PC-3 (cell line): ENCODE data around the gene HBP1. TPM values are rescaled to one million over a fixed set of nuclear protein-coding genes. Genes with fewer than 3 reads are reported as not detected.

Experiments
- ATAC-seq: fragments of 200-7000 bp; cut with Tn5 transposase; 2 replicates; pipeline ENCODE4 v1.9.1; 2020; ENCODE audit warnings: mild to moderate bottlenecking, moderate library complexity
- BruUV-seq: library from RNA; stranded (reverse); fragments of 400-500 nt; replicated peaks from 2 replicates; lab custom pipeline; 2021; lab: Mats Ljungman, UMichigan
- CTCF ChIA-PET: fragments of 300-600 bp; sonication (Branson Sonifier 250); formaldehyde crosslinking; loops from one replicate; lab custom pipeline; 2022; ENCODE audit warnings: antibody characterized with exemption; lab: Charles Lee
- POLR2A ChIA-PET: fragments of 300-600 bp; sonication (Branson Sonifier 250); formaldehyde crosslinking; loops from one replicate; lab custom pipeline; 2022; ENCODE audit warnings: antibody characterized with exemption; ENCODE audit not compliant: unreplicated experiment; lab: Charles Lee
- DNase-seq: peaks from one replicate; pipeline ENCODE4 v3.0.0-alpha.2; 2015
- H2AFZ ChIP-seq: fragments of 300-600 bp; sonication (generic); 2 replicates; pipeline ENCODE4 v1.6.0; 2016; ENCODE audit warnings: antibody characterized with exemption, low read length
- H3F3A ChIP-seq: fragments of 300-600 bp; sonication (generic); one replicate; pipeline ENCODE4 v1.6.0; 2017; ENCODE audit warnings: antibody characterized with exemption, low read length, control low read depth, mild to moderate bottlenecking; ENCODE audit not compliant: unreplicated experiment
- H3K27ac ChIP-seq: fragments of 300-600 bp; sonication (generic); 2 replicates; pipeline ENCODE4 v1.5.1; 2016; ENCODE audit warnings: mild to moderate bottlenecking, low read length
- H3K27me3 ChIP-seq: fragments of 300-600 bp; sonication (generic); 2 replicates; pipeline ENCODE4 v1.6.1; 2016; ENCODE audit warnings: low read length, mixed read lengths
- H3K36me3 ChIP-seq: fragments of 300-600 bp; sonication (generic); 2 replicates; pipeline ENCODE4 v1.6.1; 2016; ENCODE audit warnings: low read depth, mixed run types, low read length, mixed read lengths
- H3K4me1 ChIP-seq: fragments of 300-600 bp; sonication (generic); 2 replicates; pipeline ENCODE4 v1.5.1; 2016; ENCODE audit warnings: low read length; ENCODE audit not compliant: insufficient read depth
- H3K4me2 ChIP-seq: fragments of 300-600 bp; sonication (generic); 2 replicates; pipeline ENCODE4 v1.6.0; 2016; ENCODE audit warnings: low read length
- H3K4me3 ChIP-seq: fragments of 300-600 bp; sonication (generic); 2 replicates; pipeline ENCODE4 v1.5.1; 2016; ENCODE audit warnings: mild to moderate bottlenecking, low read length, mixed read lengths
- H3K79me2 ChIP-seq: fragments of 300-600 bp; sonication (generic); 2 replicates; pipeline ENCODE4 v1.6.1; 2017; ENCODE audit warnings: low read length, mixed read lengths
- H3K9ac ChIP-seq: fragments of 300-600 bp; sonication (generic); 2 replicates; pipeline ENCODE4 v1.6.0; 2016; ENCODE audit warnings: mild to moderate bottlenecking, low read length
- H3K9me2 ChIP-seq: fragments of 300-600 bp; sonication (generic); replicated peaks from 2 replicates; pipeline ENCODE4 v1.6.1; 2016; ENCODE audit warnings: mixed run types, low read length, mixed read lengths
- H3K9me3 ChIP-seq: fragments of 300-600 bp; sonication (generic); 2 replicates; pipeline ENCODE4 v1.6.1; 2016; ENCODE audit warnings: low read length, mixed read lengths
- H4K20me1 ChIP-seq: fragments of 300-600 bp; sonication (generic); 2 replicates; pipeline ENCODE4 v1.6.1; 2016; ENCODE audit warnings: low read length, mixed read lengths
- CTCF ChIP-seq: fragments of 300-600 bp; sonication (generic); conservative IDR thresholded peaks from 2 replicates; pipeline ENCODE4 v1.5.1; 2017; ENCODE audit warnings: antibody characterized with exemption, low read depth, mild to moderate bottlenecking, low read length
- EZH2 ChIP-seq: fragments of 300-600 bp; sonication (generic); IDR thresholded peaks from one replicate; pipeline ENCODE4 v1.6.1; 2017; ENCODE audit warnings: antibody characterized with exemption, mild to moderate bottlenecking, low read length; ENCODE audit not compliant: unreplicated experiment
- EZH2phosphoT487 ChIP-seq: fragments of 300-600 bp; sonication (generic); IDR thresholded peaks from 2 replicates; pipeline ENCODE4 v1.6.1; 2018; ENCODE audit warnings: mild to moderate bottlenecking, antibody characterized with exemption, low read length, borderline replicate concordance
- intact Hi-C: fragments of 100-400 bp; cut with micrococcal nuclease; formaldehyde crosslinking; loops from 2 replicates; pipeline ENCODE4 v1.9.0; 2023
- total RNA-seq: library from RNA; depleted of rRNA; stranded (reverse); fragments of >200 nt; gene quantifications from 2 replicates; pipeline ENCODE4 v1.2.3, GENCODE V29; 2014

The HBP1 gene
- total RNA-seq, 1 experiment from 2014 or later, result 13.0 TPM

- DNase-seq (peak; percentile 59), ATAC-seq (no peak)
- no TSS peak for BruUV-seq
- H3F3A ChIP-seq, result peaks cover 8% of the 10 kb centered on the region
- no peaks in the 10 kb centered on the region for H4K20me1 ChIP-seq
- POLR2A ChIA-PET, result interaction anchor here (0.6 kb wide), 1 partner anchor 1245 kb away, joined by 3 read pairs; no protein-coding TSS in a partner anchor
- no peaks in the 10 kb centered on the region for H3K9me3 ChIP-seq
- CTCF ChIA-PET, result no interaction called here
- no peaks in the 10 kb centered on the region for H3K36me3 ChIP-seq
- intact Hi-C loops, result no loop called here
- H3K9me2 ChIP-seq, result no peaks in the 10 kb centered on the region
- H3K9ac ChIP-seq, result no peak overlapping the region
- no peaks in the 10 kb centered on the region for H3K27me3 ChIP-seq
- no peak overlapping the region for H2AFZ ChIP-seq
- no peaks in the 10 kb centered on the region for H3K79me2 ChIP-seq
- TF ChIP-seq CTCF (no peak), EZH2 (no peak), EZH2phosphoT487 (no peak)
- H3K4me1 ChIP-seq, result peaks cover 52% of the 10 kb centered on the region
- H3K4me2 ChIP-seq, result no peak overlapping the region
- no peak overlapping the region for H3K4me3 ChIP-seq
- H3K27ac ChIP-seq, result peak overlapping the region; percentile 87
These were observed 59.5 kb downstream of the HBP1 start for GRCh38 chr7:107228291-107228690.

- CTCF ChIA-PET, result interaction anchor here (0.6 kb wide), 1 partner anchor 1027 kb away, joined by 3 read pairs; no protein-coding TSS in a partner anchor
- Histone ChIP-seq H4K20me1 (no peaks in the 10 kb centered on the region), H3K36me3 (no peaks in the 10 kb centered on the region), H3K9me2 (no peaks in the 10 kb centered on the region), H3F3A (peaks cover 8% of the 10 kb centered on the region), H2AFZ (no peak overlapping the region), H3K27ac (peak overlapping the region; percentile 87), H3K4me1 (peaks cover 72% of the 10 kb centered on the region), H3K4me2 (peak overlapping the region; percentile 72), H3K4me3 (no peak overlapping the region), H3K79me2 (no peaks in the 10 kb centered on the region), H3K9me3 (no peaks in the 10 kb centered on the region), H3K9ac (peak overlapping the region; percentile 28; the same call in 1 of the 2 replicates), H3K27me3 (no peaks in the 10 kb centered on the region)
- intact Hi-C loops, result loop anchor here (5.0 kb wide), 1 partner anchor 97 kb away; no protein-coding TSS in a partner anchor
- BruUV-seq, result no TSS peak
- POLR2A ChIA-PET, result interaction anchor here (0.6 to 0.7 kb wide), 3 partner anchors 9 to 142 kb away, joined by 5 read pairs; no protein-coding TSS in a partner anchor
- no peak for TF ChIP-seq EZH2phosphoT487
- no peak for TF ChIP-seq CTCF
- TF ChIP-seq EZH2, result no peak
- DNase-seq (peak; percentile 90), ATAC-seq (peak; percentile 52)
These were observed 61.5 kb downstream of the HBP1 start for GRCh38 chr7:107230334-107230733.

GRCh38 chr7:107232568-107233090 lies 63.8 kb downstream of the HBP1 start:
- peaks cover 78% of the 10 kb centered on the region for H3K4me1 ChIP-seq
- H3K79me2 ChIP-seq, result no peaks in the 10 kb centered on the region
- intact Hi-C loops, result loop anchor here (5.0 kb wide), 1 partner anchor 95 kb away; no protein-coding TSS in a partner anchor
- no peak overlapping the region for H3K4me3 ChIP-seq
- H3K4me2 ChIP-seq, result 0 out of 2 replicates have a peak overlapping the region, but pooled peaks have one; percentile 81
- no peak for ATAC-seq
- 0 out of 2 replicates have a peak overlapping the region, but pooled peaks have one; percentile 70 for H3K27ac ChIP-seq
- ChIA-PET POLR2A (no interaction called here), CTCF (interaction anchor here (0.6 kb wide), 1 partner anchor 83 kb away, joined by 3 read pairs; no protein-coding TSS in a partner anchor)
- H3K9ac ChIP-seq, result no peak overlapping the region
- DNase-seq, result peak; percentile 50
- no peaks in the 10 kb centered on the region for H3K9me3 ChIP-seq
- no peaks in the 10 kb centered on the region for H3K36me3 ChIP-seq
- no TSS peak for BruUV-seq
- no peaks in the 10 kb centered on the region for H3K27me3 ChIP-seq
- H2AFZ ChIP-seq, result no peak overlapping the region
- H4K20me1 ChIP-seq, result no peaks in the 10 kb centered on the region
- no peaks in the 10 kb centered on the region for H3K9me2 ChIP-seq
- H3F3A ChIP-seq, result peaks cover 8% of the 10 kb centered on the region
- no peak for TF ChIP-seq EZH2
- no peak for TF ChIP-seq CTCF
- TF ChIP-seq EZH2phosphoT487, result no peak
